GM12878 (cell line): Measurements from ENCODE around the gene B4GALNT4.

Experiments
- CTCF ChIP-seq, 3 experiments: IDR thresholded peaks in 2 of 3; conservative IDR thresholded peaks in 1 of 3; 2 replicates each; pipeline ENCODE4 v1.5.1; 2011; ENCODE audit warnings: low read depth in 3 of 3, low read length in 3 of 3, mild to moderate bottlenecking in 3 of 3, control low read depth in 2 of 3, moderate library complexity in 2 of 3, inconsistent platforms in 1 of 3, mixed read lengths in 1 of 3; ENCODE audit not compliant: control insufficient read depth in 2 of 3, insufficient read depth in 1 of 3; ENCODE audit errors: extremely low read depth in 1 of 3
- GABPA ChIP-seq: IDR thresholded peaks from 2 replicates; pipeline ENCODE4 v1.6.1; 2014; ENCODE audit warnings: antibody characterized with exemption, low read depth, mild to moderate bottlenecking, inconsistent platforms
- KAT2A ChIP-seq: conservative IDR thresholded peaks from 2 replicates; pipeline ENCODE4 v1.6.1; 2011; ENCODE audit warnings: low read depth, low read length; ENCODE audit not compliant: control insufficient read depth
- SMC3 ChIP-seq: IDR thresholded peaks from 2 replicates; pipeline ENCODE4 v1.6.1; 2011; ENCODE audit warnings: low read length, improper control_type of control experiment, borderline replicate concordance
- TF ChIP-seq, protein P1 (sequence below): IDR thresholded peaks from 2 replicates; pipeline ENCODE4 v1.6.1; 2011; ENCODE audit warnings: mild to moderate bottlenecking, low read depth, low read length, moderate library complexity; ENCODE audit not compliant: insufficient replicate concordance

DNA sequence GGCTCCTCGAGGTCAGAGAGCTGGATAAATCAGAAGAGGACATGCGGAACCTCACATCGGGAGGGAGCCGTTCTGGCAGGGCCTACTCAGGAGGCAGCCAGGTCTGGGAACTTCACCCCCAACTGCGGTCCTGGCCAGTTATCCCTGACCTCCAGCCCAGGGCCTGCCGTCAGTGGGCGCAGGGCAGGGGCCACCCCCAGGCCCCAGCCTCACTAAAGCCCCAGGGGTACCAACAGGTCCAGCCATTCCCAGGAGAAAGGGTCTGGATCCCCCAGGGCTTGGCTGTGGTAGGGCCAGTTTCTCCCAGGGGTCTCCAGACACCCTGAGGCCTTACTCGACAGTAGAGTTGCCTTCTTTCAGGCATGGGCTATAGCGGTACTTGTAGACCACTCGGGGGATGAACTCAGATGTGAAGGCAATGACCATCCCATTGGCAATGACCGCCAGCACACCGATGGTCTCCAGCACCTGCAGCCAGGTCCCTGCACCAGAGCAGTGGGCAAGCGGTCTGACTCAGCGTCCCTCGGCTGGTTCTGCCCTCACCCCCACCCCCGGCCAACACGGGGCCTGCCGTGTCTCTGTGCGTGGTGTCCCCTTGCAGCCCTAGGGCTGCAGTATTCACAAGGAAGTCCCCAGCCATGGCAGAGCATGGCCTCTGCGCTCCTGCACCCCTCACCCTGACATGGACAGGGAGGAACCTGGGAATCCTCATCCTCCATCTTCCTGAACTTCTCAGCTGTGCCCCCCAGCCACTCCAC is 50.1 kb downstream of the B4GALNT4 start:
- TF ChIP-seq KAT2A (no peak), GABPA (no peak), CTCF (IDR thresholded peaks at IDR 0.05 in 2 of 3, conservative IDR thresholded peaks at IDR 0.05 in 1 of 3; ENCODE audit: control insufficient read depth in 2 of 3, extremely low read depth in 1 of 3, insufficient read depth in 1 of 3, low read depth in 3 of 3, low read length in 3 of 3) (no peak), SMC3 (no peak)
- TF ChIP-seq, protein P1, sequence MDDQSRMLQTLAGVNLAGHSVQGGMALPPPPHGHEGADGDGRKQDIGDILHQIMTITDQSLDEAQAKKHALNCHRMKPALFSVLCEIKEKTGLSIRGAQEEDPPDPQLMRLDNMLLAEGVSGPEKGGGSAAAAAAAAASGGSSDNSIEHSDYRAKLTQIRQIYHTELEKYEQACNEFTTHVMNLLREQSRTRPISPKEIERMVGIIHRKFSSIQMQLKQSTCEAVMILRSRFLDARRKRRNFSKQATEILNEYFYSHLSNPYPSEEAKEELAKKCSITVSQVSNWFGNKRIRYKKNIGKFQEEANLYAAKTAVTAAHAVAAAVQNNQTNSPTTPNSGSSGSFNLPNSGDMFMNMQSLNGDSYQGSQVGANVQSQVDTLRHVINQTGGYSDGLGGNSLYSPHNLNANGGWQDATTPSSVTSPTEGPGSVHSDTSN, result no peak
